B cell (primary cell): ENCODE data around the gene CNMD. TPM values are rescaled to one million over a fixed set of nuclear protein-coding genes. Genes with fewer than 3 reads are reported as not detected.

Experiments
- ATAC-seq: fragments of 200-7000 bp; cut with Tn5 transposase; one replicate; pipeline ENCODE4 v1.10.0; 2021; ENCODE audit warnings: low read depth, mild to moderate bottlenecking, moderate number of reproducible peaks, moderate library complexity
- CTCF ChIA-PET: fragments of 350-600 bp; sonication (Branson Sonifier 250); formaldehyde crosslinking; loops from one replicate; lab custom pipeline; 2021; ENCODE audit warnings: antibody characterized with exemption, inconsistent platforms; lab: Charles Lee
- POLR2A ChIA-PET: fragments of 350-600 bp; sonication (Branson Sonifier 250); formaldehyde crosslinking; loops from one replicate; lab custom pipeline; 2021; ENCODE audit warnings: antibody characterized with exemption; lab: Charles Lee
- DNase-seq: peaks from one replicate; pipeline ENCODE4 v3.0.0; 2013
- H2AFZ ChIP-seq: 2 replicates; pipeline ENCODE4 v1.6.1; 2012; ENCODE audit warnings: mild to moderate bottlenecking, low read depth, low read length; ENCODE audit not compliant: insufficient read depth, poor library complexity, severe bottlenecking
- H3K27ac ChIP-seq, 2 donors: 1 replicate in 1 of 2; 2 replicates in 1 of 2; pipeline ENCODE4 v1.5.1; 2012 to 2013; ENCODE audit warnings: low read length in 2 of 2, mild to moderate bottlenecking in 2 of 2, moderate library complexity in 1 of 2
- H3K27me3 ChIP-seq, 4 experiments: fragments of 200-600 bp in 1 of 4; sonication (generic) in 1 of 4; replicated peaks in 1 of 4; 1 replicate in 2 of 4; 2 replicates in 2 of 4; pipeline versions ENCODE4 v1.6.1 to v1.7.0; 2013 to 2016; ENCODE audit warnings: low read length in 3 of 4, mild to moderate bottlenecking in 2 of 4, mixed read lengths in 1 of 4, moderate library complexity in 1 of 4; ENCODE audit not compliant: insufficient read depth in 4 of 4, control insufficient read depth in 3 of 4; ENCODE audit errors: control extremely low read depth in 1 of 4
- H3K36me3 ChIP-seq, 2 experiments: replicated peaks in 1 of 2; 1 replicate in 1 of 2; 2 replicates in 1 of 2; pipeline versions ENCODE4 v1.6.1 to v1.7.1; 2013; ENCODE audit warnings: low read length in 1 of 2; ENCODE audit not compliant: insufficient read depth in 2 of 2, control insufficient read depth in 1 of 2; ENCODE audit errors: control extremely low read depth in 1 of 2, extremely low read depth in 1 of 2
- H3K4me1 ChIP-seq, 2 donors: fragments of 200-600 bp in 1 of 2; sonication (generic) in 1 of 2; 1 replicate in 1 of 2; 2 replicates in 1 of 2; pipeline versions ENCODE4 v1.5.1 to v1.6.1; 2013 to 2017; ENCODE audit warnings: low read length in 2 of 2; ENCODE audit not compliant: control insufficient read depth in 2 of 2, insufficient read depth in 2 of 2
- H3K4me2 ChIP-seq: replicated peaks from 2 replicates; pipeline ENCODE3; 2012; ENCODE audit warnings: mild to moderate bottlenecking, low read depth, low read length; ENCODE audit not compliant: poor library complexity, severe bottlenecking
- H3K4me3 ChIP-seq, 5 experiments: fragments of 200-600 bp in 1 of 5; sonication (generic) in 1 of 5; 1 replicate in 3 of 5; 2 replicates in 2 of 5; pipeline versions ENCODE4 v1.5.1 to v1.7.0; 2011 to 2016; ENCODE audit warnings: low read length in 4 of 5, mild to moderate bottlenecking in 4 of 5, low read depth in 2 of 5, control low read depth in 1 of 5, moderate library complexity in 1 of 5; ENCODE audit not compliant: insufficient read depth in 1 of 5; ENCODE audit errors: control extremely low read depth in 1 of 5, extremely low read depth in 1 of 5
- H3K79me2 ChIP-seq: fragments of 200-600 bp; sonication (generic); one replicate; pipeline ENCODE4 v1.6.0; 2016; ENCODE audit warnings: low read length; ENCODE audit not compliant: control insufficient read depth, insufficient read depth
- H3K9ac ChIP-seq: fragments of 200-600 bp; sonication (generic); 2 replicates; pipeline ENCODE4 v1.6.1; 2017; ENCODE audit warnings: mild to moderate bottlenecking, low read length, moderate library complexity
- H3K9me3 ChIP-seq, 3 donors: one replicate each; pipeline versions ENCODE4 v1.6.1 to v1.7.1; 2013; ENCODE audit warnings: low read length in 2 of 3; ENCODE audit not compliant: control insufficient read depth in 2 of 3, insufficient read depth in 1 of 3; ENCODE audit errors: control extremely low read depth in 1 of 3
- H4K20me1 ChIP-seq: 2 replicates; pipeline ENCODE4 v1.6.0; 2012; ENCODE audit warnings: mild to moderate bottlenecking, low read length; ENCODE audit not compliant: insufficient read depth, control insufficient read depth, poor library complexity, severe bottlenecking
- H3K27ac Mint-ChIP-seq: one replicate; pipeline ENCODE4 v1.8.0; 2021; ENCODE audit warnings: mixed read lengths
- H3K27me3 Mint-ChIP-seq: one replicate; pipeline ENCODE4 v1.8.0; 2021; ENCODE audit warnings: mixed read lengths
- H3K4me1 Mint-ChIP-seq: one replicate; pipeline ENCODE4 v1.8.0; 2021; ENCODE audit warnings: mixed read lengths
- H3K4me3 Mint-ChIP-seq: one replicate; pipeline ENCODE4 v1.8.0; 2021; ENCODE audit warnings: mixed read lengths
- H3K9me3 Mint-ChIP-seq: one replicate; pipeline ENCODE4 v1.8.0; 2022; ENCODE audit warnings: mixed read lengths; ENCODE audit not compliant: insufficient read depth
- CTCF ChIP-seq: fragments of 200-600 bp; IDR thresholded peaks from one replicate; pipeline ENCODE4 v1.8.0; 2022; ENCODE audit warnings: antibody characterized with exemption, mild to moderate bottlenecking
- EZH2 ChIP-seq: IDR thresholded peaks from 2 replicates; pipeline ENCODE4 v1.6.1; 2012; ENCODE audit warnings: borderline replicate concordance, low read depth, mild to moderate bottlenecking, moderate library complexity, low read length; ENCODE audit not compliant: insufficient read depth, poor library complexity, severe bottlenecking
- WGBS: methylation state at CpG from one replicate; pipeline ENCODE4 v1.1.5; 2013; ENCODE audit warnings: missing lambda C conversion rate; ENCODE audit not compliant: insufficient coverage; 5-methylcytosine and 5-hydroxymethylcytosine counted together
- intact Hi-C: fragments of 100-400 bp; cut with micrococcal nuclease; formaldehyde crosslinking; loops from one replicate; pipeline ENCODE4 v1.10.0; 2022
- polyA plus RNA-seq: library from polyadenylated mRNA; depleted of rRNA; stranded (reverse); fragments of >200 nt; gene quantifications from 2 replicates; pipeline ENCODE4 v1.2.3, GENCODE V29; 2012
- total RNA-seq, 2 donors: library from RNA; stranded (reverse); fragments of 120-200 nt in 1 of 2; gene quantifications; 1 replicate in 1 of 2; 2 replicates in 1 of 2; pipeline versions ENCODE4 v1.2.3 to v1.2.4, GENCODE V29; 2013 to 2022

CNMD gene
- total and polyA plus RNA-seq, 2 donors (not counting 1 experiment from before 2014, with no cell fraction given) = not detected

GRCh38 chr13:52726258-52726657 is 13.4 kb downstream of the CNMD start:
- Histone ChIP-seq H3K4me3 (no peak overlapping the region), H3K9ac (no peak overlapping the region), H3K27ac (no peak overlapping the region), H3K79me2 (no peaks in the 10 kb centered on the region), H3K4me1 (no peaks in the 10 kb centered on the region), H4K20me1 (no peaks in the 10 kb centered on the region), H3K9me3 (peaks cover 0 to 7% (median 0%) of the 10 kb centered on the region in 3 donors), H3K4me2 (no peak overlapping the region), H2AFZ (no peak overlapping the region), H3K36me3 (no peaks in the 10 kb centered on the region), H3K27me3 (peaks cover 0 to 5% (median 1%) of the 10 kb centered on the region in 4 experiments)
- CTCF ChIA-PET = no interaction called here
- Mint-ChIP-seq H3K9me3 (no peaks in the 10 kb centered on the region), H3K4me3 (no peak overlapping the region), H3K4me1 (no peaks in the 10 kb centered on the region), H3K27ac (no peak overlapping the region), H3K27me3 (peaks cover 24% of the 10 kb centered on the region)
- DNase-seq (no peak), ATAC-seq (no peak)
- intact Hi-C loops = no loop called here
- POLR2A ChIA-PET = no interaction called here
- 100% methylated on average over 2 of the region's 2 CpGs for WGBS
- TF ChIP-seq EZH2 = no peak
- TF ChIP-seq CTCF = no peak

GRCh38 chr13:52725302-52725701 is 14.3 kb downstream of the CNMD start:
- Mint-ChIP-seq H3K27me3 (peaks cover 16% of the 10 kb centered on the region), H3K27ac (no peak overlapping the region), H3K9me3 (no peaks in the 10 kb centered on the region), H3K4me1 (no peaks in the 10 kb centered on the region), H3K4me3 (no peak overlapping the region)
- Histone ChIP-seq H3K4me1 (no peaks in the 10 kb centered on the region), H3K4me2 (no peak overlapping the region), H3K27me3 (peaks cover 0 to 10% (median 4%) of the 10 kb centered on the region in 4 experiments), H3K79me2 (no peaks in the 10 kb centered on the region), H3K9me3 (peaks cover 0 to 7% (median 0%) of the 10 kb centered on the region in 3 donors), H4K20me1 (no peaks in the 10 kb centered on the region), H3K4me3 (no peak overlapping the region), H2AFZ (no peak overlapping the region), H3K9ac (no peak overlapping the region), H3K36me3 (no peaks in the 10 kb centered on the region), H3K27ac (no peak overlapping the region)
- intact Hi-C loops = no loop called here
- POLR2A ChIA-PET = no interaction called here
- DNase-seq = no peak
- no CpG with 5 or more reads among the region's 1 CpG for WGBS
- no peak for ATAC-seq
- CTCF ChIA-PET = no interaction called here
- no peak for TF ChIP-seq CTCF
- no peak for TF ChIP-seq EZH2
